Brain pericyte (primary cell): ENCODE results near the gene ZC3H12A.
A peak's percentile ranks its signal among the peaks of the same experiment; 100 is the strongest.

ENCODE experiments used
- DNase-seq: peaks from one replicate; pipeline ENCODE4 v3.0.0-alpha.2; 2012; ENCODE audit warnings: low read depth, low spot score

The ZC3H12A gene

DNA sequence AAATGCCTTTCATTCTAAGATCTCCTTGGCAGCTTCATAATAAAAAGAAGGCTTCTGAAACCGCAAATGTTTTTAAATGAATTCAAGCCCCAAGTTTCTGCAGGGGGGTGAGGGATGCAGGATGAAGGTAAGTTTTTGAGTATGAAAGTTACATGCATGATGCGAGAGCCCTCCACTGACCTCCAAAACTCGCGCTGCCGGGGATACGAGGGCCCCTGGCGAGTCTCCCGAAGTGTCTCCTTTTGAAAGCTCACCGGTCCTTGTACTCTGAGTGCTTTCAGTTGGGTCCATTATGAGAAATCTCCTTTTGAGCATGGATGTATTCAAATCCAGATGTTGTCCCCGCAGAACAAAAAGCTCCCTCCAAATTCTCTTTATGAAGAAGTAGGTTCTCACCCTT, 18.9 kb upstream of the ZC3H12A start:
- DNase-seq, result no peak

DNA sequence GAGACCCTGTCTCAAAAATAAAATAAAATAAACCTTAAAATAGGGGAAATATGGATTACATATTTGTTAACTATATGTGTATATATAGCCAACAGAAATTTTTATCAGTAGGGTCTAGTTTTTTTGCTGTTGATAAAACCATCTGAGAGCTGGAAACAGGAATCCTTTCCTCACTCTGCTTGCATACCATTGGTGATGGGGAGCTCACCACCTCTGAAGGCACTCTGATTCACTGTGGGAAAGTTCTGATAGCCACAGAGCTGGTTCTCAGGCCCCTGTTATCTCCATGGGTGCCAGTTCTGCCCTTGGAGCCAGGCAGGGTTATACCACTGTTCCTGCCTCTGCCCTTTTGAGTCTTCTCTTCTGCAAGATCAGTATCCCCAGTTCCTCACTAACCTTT, 17.8 kb upstream of the ZC3H12A start:
- no peak for DNase-seq

DNA sequence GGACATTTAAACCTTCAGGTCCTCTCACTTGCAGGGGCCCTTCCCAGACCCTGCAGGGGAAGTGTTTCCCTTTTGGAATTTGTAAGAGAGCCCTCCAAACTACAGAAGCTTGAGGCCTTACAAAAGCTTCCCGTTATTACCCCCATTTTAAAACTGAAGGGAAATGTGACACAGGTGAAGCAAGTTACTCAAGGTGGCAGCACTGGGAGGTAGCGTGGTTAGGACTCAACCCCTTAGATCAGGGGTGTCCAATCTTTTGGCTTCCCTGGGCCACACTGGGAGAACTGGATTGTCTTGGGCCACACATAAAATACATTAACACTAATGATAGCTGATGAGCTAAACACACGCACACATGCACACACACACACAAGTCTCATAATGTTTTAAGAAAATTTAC, 15.8 kb upstream of the ZC3H12A start:
- DNase-seq, result no peak

DNA sequence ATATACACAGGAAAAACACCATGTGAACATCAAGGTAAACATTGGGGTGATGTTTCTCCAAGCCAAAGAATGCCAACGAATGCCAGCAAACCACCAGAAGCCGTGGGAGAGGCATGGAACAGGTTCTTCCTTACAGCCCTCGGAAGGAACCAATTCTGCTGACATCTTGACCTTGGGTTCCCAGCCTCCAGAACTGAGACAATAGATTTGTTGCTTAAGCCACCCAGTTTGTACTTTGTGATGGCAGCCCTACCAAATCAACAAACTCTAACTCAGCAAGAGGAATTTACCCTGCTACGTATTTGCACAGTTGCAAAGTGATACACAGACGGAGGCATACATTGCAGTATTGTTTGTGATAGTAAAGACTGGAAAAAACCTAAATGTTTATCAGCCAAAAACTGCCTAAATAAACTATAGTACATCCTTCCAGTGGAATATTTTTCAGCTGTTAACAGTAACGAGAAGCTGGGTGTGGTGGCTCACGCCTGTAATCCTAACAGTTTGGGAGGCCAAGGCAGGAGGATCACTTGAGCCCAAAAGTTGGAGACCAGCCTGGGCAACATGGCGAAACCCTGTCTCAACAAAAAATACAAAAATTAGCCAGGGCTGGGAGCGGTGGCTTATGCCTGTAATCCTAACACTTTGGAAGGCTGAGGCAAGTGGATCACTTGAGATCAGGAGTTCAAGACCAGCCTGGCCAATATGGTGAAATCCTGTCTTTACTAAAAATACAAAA, 12.5 kb upstream of the ZC3H12A start:
- DNase-seq, result no peak

DNA sequence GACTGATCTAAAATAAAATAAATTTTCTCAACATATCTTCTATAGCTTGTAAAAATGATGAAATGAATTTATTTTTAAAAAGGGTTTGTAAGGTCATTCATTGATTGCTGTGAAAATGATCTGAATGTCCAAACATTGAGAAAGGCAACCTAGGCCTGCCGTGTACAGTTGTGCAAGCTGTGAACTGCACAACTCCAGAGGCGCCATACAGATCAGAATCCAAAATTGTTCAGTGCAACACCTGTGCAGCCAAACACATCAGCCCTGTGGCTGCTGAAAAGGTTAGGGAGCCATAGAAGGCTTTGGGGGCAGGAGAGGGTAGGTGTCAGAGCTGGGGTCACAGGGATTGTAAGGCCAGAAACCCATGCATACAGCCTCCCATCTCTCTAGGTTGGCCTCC, 9.9 kb upstream of the ZC3H12A start:
- no peak for DNase-seq

DNA sequence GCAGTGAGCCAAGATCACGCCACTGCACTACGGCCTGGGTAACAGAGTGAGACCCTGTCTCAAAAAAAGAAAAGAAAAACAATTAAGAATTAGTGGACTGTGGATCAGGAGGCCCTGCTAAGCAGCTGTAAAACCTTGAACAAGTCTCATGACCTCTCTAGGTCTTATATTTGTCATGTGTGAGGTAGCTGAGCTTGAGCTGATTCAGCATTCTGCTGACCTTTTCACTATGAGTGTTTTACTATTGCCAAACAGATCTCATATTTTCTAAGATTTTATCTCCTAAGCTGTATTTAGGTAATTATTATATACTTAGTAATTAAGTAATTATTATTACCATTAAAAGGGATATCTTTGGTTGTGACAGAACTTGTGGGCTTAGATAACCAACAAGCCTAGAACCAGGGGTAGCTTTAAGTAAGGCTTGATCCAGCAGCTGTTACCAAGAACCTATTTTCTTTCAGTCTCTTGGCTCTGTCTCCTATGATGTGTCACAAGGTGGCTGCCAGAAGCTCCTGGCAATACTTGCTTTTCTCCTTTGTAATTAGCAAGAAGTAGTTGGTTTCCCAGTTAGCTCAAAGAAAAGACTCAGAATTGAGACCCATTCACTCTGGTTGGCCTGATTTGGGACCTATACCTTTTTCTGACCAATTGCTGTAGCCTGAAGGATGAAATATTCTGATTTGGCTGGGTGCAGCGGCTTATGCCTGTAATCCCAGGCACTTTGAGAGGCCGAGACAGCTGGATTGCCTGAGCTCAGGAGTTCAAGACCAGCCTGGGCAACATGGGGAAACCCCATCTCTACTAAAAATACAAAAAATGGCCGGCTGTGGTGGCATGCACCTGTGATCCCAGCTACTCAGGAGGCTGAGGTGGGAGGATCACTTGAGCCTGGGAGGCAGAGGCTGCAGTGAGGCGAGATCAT, 8.5 kb upstream of the ZC3H12A start:
- DNase-seq, result no peak

DNA sequence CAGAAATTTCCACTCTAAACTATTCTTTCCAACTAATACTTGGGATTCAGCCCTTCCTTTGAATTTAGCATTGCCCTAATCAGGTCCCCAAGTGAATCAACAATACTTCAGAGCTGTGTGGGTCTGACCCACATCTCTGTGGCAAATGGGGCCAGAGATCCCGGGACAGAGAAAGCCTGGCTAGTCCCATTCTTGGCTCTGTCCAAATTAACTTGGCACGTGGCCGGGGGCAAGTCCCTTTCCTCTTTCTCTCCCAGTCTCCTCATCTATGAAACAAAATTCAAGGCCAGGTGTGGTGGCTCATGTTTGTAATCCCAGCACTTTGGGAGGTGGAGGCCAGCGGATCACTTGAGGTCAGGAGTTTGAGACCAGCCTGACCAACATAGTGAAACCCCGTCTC, 6.3 kb upstream of the ZC3H12A start:
- no peak for DNase-seq

DNA sequence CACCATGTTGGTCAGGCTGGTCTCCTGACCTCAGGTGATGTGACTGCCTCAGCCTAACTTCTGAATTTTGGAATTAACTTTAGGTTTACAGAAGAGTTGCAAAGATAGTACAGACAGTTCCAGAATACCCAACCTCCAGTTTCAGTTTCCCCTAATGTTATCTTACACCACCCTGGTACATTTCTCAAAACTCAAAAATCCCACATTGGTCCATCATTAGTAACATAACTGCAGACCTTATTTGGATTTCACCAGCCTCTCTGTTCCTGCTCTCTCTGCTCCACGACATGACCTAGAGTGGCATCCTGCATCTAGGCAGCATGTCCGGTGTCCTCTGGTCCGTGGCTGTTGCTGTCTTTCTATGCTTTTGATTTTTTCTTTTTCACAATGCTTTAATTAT, 5.0 kb upstream of the ZC3H12A start:
- no peak for DNase-seq

DNA sequence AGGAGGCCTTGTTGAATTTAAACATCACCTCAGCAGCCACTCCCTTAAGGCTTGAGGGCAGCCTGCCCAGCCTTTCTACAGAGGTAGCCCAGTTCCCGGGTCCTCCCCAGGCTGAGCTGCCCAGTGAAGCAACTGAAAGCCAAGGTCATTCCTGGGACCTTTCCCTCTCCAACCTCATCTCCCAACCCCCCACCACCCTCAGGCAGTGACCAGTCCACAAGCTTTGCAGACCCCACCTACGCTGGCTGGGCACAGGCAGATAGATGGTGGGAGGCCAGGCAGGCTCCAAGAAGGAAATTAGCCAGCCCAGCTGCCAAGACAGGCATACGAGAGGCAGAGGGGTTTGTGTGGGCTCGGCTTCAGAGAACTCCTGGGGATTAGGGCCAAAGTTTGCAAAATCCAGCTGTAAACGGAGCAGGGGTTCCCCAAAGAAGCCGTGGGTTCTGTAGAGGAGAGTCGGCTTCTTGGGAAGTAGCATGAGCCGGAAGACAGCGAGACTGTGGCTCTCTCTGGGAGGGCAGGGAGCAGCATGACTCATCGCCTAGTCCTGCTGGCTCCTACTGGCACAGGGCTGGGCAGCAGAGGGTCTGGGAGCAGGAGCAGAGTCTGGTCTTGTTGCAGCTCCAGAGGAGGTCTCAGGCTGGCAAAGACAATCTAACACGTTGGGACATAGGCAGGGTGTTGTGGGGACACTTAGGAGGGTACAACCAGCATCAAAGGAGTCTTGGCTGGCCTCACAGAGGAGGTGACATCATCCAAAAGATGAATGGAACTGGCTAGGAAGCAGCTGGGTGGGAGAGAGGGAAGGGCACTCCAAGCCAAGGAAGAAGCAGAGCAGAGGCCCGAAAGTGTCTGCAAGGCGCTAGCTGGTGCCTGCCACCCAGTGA, 2.8 kb upstream of the ZC3H12A start:
- DNase-seq, result peak; percentile 89

DNA sequence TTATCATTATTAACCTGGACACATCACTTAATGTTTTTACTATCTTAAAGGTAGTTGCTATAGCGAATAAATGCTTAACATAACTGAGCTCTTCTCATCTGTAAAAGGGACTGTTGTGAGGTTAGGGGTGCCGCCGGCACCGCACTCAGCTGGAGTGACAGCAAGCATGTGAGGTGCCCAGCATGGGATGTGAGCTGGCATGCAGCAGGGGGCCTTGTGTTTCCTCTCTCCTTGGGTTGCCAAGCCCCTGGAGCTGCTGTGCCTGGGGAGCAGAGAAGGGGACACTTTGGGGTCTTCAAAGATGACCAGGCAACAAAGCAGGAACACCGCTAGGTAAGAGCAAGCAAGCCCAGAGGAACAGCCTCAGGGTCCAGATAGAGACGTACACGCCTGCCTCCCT, 2.1 kb upstream of the ZC3H12A start:
- no peak for DNase-seq

DNA sequence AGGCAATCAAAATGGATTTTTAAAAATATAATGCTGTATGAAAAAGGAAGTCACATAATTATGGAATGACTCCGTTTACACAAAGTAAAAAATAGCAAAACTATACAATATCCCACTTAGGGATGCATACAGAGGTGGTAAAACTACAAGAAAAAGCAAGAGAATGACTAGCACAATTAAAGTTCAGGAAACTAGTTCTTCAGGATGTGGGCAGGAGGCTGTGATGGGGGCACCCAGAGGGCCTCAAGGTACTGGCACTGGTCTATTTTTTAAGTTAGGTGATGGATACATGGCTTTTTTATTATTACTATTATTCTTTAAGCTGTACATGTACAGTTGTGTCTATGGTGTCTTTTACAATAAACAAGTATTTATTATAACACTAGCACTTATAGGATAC, 1.4 kb upstream of the ZC3H12A start:
- DNase-seq, result no peak

DNA sequence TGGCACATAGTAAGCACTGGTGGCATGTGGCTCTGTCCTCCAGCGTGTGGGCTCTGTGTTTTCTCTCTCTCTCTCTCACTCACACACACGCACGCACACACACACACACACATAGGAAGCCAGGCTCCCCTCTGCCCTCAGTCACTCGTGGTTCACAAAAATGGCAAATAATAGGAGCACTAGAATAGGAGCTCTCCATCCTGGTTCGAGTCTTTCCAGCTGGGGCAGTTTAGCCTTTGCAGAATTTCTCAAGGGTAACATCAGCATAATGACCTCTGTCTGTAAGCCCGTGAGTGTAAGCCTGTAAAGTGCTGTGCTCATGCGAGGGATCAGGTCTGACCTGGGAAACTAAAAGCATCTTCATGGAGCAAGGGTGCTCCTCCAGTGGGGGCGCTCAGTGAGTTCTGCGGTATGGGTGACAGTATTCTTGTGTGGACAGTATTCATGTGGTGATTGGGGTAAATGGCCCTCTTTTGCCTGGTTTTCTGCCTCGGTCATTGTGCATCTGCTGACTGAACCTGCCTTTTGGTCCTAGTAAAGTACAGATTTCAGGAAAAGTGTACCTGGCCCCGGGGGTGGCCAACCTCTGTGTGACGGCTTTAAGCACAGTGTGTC, 842 bp upstream of the ZC3H12A start:
- DNase-seq, result no peak

DNA sequence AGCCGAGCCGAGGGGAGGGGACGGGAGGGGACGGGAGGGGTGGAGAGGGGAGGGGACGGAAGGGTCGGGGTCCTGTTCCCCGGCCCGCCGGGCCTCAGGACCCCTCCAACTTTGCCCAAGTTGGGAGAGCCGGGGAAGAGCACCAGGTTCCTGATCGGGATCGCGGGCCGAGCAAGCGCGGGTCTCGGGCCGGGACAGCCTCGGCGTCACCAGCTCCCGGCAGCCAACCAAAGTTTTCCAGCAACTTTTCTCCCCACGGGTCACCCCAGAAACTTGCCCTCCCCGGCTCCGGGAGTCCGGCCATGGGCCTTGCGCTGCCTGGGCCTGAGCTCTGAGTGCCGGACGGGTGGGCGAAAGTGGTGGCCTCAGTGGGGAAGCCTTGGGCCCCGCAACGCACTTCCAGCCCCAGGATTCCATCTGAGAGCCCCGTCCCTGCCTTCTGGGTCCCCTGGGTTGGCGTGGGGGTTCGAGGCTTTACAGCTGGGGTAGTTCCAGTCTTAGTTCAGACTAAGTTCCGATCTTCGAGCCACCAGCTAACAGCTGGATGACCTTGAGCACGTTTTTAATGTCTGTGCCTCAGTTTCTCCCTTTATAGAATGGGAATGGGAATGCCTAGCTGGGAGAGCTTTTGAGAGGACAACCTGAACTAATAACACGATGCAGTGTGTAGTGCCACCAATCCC, 458 bp downstream of the ZC3H12A start:
- DNase-seq, result no peak

DNA sequence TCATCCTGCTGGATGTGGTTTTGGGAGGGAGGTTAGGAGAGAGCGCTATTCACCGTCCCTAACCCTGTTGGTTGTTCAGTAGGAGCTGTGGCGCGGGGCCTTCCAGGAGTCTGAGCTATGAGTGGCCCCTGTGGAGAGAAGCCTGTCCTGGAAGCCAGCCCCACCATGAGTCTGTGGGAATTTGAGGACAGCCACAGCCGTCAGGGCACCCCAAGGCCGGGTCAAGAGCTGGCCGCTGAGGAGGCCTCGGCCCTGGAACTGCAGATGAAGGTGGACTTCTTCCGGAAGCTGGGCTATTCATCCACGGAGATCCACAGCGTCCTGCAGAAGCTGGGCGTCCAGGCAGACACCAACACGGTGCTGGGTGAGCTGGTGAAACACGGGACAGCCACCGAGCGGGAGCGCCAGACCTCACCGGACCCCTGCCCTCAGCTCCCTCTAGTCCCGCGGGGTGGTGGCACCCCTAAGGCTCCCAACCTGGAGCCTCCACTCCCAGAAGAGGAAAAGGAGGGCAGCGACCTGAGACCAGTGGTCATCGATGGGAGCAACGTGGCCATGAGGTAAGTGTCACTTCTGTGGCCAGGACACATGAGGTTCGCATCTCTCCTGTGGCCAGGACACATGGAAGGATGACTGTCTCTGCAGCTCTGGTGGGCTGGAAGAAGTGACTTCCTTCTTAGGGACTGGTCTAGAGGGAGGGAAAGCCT, 1.2 kb downstream of the ZC3H12A start:
- DNase-seq, result no peak

DNA sequence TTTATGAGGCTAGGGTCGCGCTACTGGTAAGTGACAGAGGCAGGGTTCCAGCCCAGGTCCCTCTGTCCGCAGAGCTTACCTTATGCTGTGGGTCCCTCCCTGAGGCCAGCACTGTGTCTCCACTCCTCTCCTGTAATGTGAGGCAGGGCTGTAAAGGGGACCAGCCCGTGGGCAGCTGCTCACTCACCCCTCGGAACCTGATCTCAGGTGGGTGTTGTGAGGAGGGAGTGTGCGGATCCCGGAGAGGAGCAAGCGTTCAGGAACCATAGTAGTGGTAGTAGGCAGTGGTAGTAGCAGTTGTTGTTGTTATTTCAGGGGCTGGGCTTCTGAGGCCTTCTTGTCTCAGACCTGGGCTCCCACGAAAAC, 1.7 kb downstream of the ZC3H12A start:
- DNase-seq, result no peak

DNA sequence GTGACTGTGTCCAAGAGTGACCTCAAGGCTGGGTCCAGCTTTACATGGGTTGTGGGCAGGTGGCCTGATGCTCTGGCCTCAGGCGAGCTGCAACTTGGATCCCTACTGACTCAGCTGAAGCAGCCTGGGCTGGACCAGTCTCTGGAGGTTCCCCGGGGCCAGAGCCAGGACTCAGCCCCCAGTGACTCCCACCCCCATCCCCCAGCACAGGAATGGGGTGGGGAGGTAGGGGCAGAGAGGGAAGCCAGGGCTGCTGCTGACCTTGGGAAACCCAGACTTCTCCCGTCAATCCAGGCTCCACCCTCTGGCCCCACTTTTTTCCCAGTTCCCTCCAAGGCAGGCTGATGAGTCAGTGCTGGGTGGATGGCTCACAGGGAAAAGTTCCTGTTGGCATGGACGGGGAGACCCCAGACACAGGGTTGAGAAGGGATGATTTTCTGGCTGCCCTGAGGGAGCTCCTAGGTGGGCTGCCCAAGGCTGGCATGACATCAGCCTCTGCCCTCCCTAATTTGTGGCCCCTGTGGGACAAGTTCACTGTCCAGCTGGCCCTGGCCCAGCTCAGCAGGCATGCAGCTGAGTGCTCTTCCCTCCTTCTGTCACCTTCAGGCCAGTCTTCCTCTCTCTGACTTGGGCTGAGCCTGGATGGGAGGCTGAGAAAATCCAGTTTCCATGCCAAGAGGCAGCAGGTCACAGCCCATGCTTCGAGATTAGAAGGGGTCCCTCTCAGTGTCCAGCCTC, 2.2 kb downstream of the ZC3H12A start:
- no peak for DNase-seq

DNA sequence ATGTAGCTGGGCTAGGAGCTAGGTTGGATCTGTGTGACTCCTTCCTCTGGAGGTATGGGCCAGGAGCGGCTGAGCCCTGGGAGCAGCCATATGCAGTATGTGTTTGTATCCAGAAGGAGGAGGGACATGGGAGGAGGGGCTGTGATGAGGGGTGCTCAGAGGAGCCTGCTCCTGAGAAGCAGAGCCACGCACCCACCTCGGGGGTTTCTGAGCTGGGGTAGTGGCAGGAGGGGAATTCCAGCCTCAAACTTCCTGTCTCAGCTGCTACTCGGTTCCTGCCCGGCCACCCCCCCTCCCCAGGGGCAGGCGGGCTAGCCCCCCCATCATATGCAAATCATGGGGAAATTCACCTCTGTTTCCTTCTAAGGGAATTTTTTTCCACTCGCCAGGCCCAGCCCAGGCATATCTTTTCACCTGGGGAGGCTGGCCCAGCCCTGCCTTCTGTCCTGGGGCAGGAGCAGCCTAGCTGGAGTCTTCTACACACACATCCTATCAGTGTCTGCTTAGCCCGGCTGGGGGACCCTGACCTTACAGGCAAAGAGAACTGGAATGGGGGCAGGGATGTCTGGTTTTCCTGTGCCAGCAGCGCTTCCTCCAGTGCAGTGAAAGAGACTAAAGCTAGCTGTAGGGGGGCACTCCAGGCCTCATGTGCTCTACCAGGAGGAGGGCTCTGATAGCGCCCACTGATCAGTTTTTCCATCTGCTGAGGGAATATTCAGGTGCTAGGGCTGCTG, 3.0 kb downstream of the ZC3H12A start:
- DNase-seq, result no peak

DNA sequence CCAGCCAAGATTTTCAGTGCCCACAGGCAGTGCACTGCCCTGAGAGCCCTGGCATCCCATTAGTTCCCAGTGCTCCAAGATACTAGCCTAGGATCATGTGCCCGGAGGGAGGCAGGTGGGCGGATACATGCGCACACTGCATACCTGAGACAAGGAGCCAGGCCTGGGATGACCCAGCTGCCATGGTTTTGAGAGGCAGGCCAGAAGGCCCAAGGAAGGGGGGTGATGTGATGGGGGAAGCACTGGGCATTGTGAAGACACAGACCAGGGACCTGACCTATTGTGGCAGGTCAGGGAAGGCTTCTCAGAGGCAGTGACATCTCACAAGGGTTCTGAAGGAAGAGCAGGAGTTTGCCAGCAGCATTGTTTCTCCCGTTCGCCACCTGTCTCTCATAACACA, 3.6 kb downstream of the ZC3H12A start:
- no peak for DNase-seq

DNA sequence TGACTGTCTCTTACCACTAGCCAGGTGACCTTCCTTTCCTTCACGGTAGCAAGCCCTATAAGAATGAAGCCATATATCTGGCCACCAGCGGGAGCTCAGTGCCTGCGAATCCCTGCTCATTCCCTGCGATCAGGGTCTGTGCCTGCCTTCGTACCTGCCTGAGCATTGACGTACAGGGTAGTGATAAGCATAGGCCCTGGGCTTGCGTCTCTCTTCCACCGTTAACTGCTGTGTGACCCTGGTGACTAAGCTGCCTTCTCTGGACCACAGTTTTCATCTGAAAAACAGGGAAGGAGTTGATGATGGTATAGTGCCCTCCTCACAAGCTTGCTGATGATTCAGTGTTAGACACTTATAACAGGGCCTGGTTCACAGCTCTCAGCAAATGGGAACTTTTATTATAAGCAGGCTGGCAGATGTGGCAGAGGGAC, 4.1 kb downstream of the ZC3H12A start:
- no peak for DNase-seq
